Measurements from ENCODE around the gene C11orf21.

DNA sequence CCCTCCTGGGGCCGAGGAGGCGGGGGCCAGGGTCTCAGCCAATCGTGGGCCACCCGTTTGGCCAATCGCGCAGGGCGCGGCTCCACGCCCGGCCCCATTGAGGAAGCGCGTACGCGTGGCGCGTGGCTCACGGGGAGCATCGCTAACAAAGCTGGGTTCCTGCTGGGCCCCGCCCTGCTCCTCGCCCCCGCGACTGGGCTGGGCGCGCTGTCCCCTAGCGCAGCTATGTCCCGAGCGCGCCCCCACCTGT lies 30.7 kb downstream of the C11orf21 start:
- TF ChIP-seq POLR2AphosphoS5 (IDR thresholded peaks at IDR 0.05; ENCODE audit: low read depth) (no peak), SPI1 (IDR thresholded peaks at IDR 0.05; ENCODE audit: borderline replicate concordance, low read depth) (no peak)
- TF ChIP-seq, protein P1, sequence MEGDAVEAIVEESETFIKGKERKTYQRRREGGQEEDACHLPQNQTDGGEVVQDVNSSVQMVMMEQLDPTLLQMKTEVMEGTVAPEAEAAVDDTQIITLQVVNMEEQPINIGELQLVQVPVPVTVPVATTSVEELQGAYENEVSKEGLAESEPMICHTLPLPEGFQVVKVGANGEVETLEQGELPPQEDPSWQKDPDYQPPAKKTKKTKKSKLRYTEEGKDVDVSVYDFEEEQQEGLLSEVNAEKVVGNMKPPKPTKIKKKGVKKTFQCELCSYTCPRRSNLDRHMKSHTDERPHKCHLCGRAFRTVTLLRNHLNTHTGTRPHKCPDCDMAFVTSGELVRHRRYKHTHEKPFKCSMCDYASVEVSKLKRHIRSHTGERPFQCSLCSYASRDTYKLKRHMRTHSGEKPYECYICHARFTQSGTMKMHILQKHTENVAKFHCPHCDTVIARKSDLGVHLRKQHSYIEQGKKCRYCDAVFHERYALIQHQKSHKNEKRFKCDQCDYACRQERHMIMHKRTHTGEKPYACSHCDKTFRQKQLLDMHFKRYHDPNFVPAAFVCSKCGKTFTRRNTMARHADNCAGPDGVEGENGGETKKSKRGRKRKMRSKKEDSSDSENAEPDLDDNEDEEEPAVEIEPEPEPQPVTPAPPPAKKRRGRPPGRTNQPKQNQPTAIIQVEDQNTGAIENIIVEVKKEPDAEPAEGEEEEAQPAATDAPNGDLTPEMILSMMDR (IDR thresholded peaks at IDR 0.05; ENCODE audit: insufficient read depth, low read length), result no peak
